Fibroblast of lung (primary cell): ENCODE data around the gene AP1G2.

Experiments
- EZH2 ChIP-seq: IDR thresholded peaks from 2 replicates; pipeline ENCODE4 v1.5.1; 2012; ENCODE audit warnings: low read length, control low read depth, mild to moderate bottlenecking; ENCODE audit errors: missing control alignments
- TF ChIP-seq, protein P1 (sequence below), 2 donors: IDR thresholded peaks in 1 of 2; conservative IDR thresholded peaks in 1 of 2; 1 replicate in 1 of 2; 2 replicates in 1 of 2; pipeline ENCODE4 v1.5.1; 2011 to 2012; ENCODE audit warnings: low read length in 2 of 2, control low read depth in 1 of 2, inconsistent platforms in 1 of 2, low read depth in 1 of 2, mild to moderate bottlenecking in 1 of 2

DNA sequence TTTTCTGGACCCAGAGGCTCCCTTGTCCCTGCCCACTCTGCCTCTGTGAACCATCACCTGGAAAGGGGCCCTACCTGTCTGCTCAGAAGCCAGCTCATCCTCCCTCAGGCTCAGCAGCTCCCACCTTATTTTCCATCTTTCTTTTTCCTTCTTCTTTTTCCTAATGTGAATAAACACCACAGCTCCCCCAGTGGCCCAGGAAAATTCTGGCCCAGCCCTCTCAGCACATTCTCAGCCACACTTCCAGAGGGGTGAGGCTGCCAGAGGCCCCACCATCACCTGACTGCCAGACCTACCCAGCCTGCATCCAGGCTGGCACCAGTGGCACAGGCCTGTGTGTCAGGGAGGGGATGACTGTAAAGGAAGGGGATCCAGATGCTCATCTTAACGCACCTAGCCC lies 39.0 kb downstream of the AP1G2 start:
- TF ChIP-seq, protein P1, sequence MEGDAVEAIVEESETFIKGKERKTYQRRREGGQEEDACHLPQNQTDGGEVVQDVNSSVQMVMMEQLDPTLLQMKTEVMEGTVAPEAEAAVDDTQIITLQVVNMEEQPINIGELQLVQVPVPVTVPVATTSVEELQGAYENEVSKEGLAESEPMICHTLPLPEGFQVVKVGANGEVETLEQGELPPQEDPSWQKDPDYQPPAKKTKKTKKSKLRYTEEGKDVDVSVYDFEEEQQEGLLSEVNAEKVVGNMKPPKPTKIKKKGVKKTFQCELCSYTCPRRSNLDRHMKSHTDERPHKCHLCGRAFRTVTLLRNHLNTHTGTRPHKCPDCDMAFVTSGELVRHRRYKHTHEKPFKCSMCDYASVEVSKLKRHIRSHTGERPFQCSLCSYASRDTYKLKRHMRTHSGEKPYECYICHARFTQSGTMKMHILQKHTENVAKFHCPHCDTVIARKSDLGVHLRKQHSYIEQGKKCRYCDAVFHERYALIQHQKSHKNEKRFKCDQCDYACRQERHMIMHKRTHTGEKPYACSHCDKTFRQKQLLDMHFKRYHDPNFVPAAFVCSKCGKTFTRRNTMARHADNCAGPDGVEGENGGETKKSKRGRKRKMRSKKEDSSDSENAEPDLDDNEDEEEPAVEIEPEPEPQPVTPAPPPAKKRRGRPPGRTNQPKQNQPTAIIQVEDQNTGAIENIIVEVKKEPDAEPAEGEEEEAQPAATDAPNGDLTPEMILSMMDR (conservative IDR thresholded peaks at IDR 0.05 in 1 of 2, IDR thresholded peaks at IDR 0.05 in 1 of 2; ENCODE audit: low read depth in 1 of 2, low read length in 2 of 2), result peak; percentile 22 to 23
- TF ChIP-seq EZH2, result no peak
